SH-SY5Y (cell line): ENCODE data around the gene NSRP1.

Experiments
- GATA2 ChIP-seq: IDR thresholded peaks from 2 replicates; pipeline ENCODE4 v1.6.1; 2011; ENCODE audit warnings: mild to moderate bottlenecking, low read depth, low read length
- GATA3 ChIP-seq: IDR thresholded peaks from 2 replicates; pipeline ENCODE4 v1.6.1; 2011; ENCODE audit warnings: low read depth, mild to moderate bottlenecking, low read length, moderate library complexity

NSRP1 gene

GRCh38 chr17:30191072-30191471, 74.5 kb downstream of the NSRP1 start:
- no peak for TF ChIP-seq GATA3
- TF ChIP-seq GATA2 = no peak

GRCh38 chr17:30196504-30196903, 79.9 kb downstream of the NSRP1 start:
- TF ChIP-seq GATA3 = no peak
- no peak for TF ChIP-seq GATA2

GRCh38 chr17:30197416-30197815, 80.8 kb downstream of the NSRP1 start:
- no peak for TF ChIP-seq GATA3
- TF ChIP-seq GATA2 = no peak

GRCh38 chr17:30199600-30199999, 83.0 kb downstream of the NSRP1 start:
- TF ChIP-seq GATA2 (no peak), GATA3 (no peak)

- no peak for TF ChIP-seq GATA2
- no peak for TF ChIP-seq GATA3
Observed at GRCh38 chr17:30200106-30200505, 83.5 kb downstream of the NSRP1 start.

- TF ChIP-seq GATA2 (no peak), GATA3 (no peak)
Observed at GRCh38 chr17:30203471-30203981, 86.9 kb downstream of the NSRP1 start.

- TF ChIP-seq GATA2 = no peak
- no peak for TF ChIP-seq GATA3
Observed at GRCh38 chr17:30207655-30208054, 91.0 kb downstream of the NSRP1 start.

- TF ChIP-seq GATA3 = no peak
- TF ChIP-seq GATA2 = no peak
Observed at GRCh38 chr17:30208214-30208613, 91.6 kb downstream of the NSRP1 start.

GRCh38 chr17:30209930-30210329, 93.3 kb downstream of the NSRP1 start:
- TF ChIP-seq GATA3 (no peak), GATA2 (no peak)

GRCh38 chr17:30210366-30210765, 93.8 kb downstream of the NSRP1 start:
- no peak for TF ChIP-seq GATA2
- TF ChIP-seq GATA3 = no peak

- TF ChIP-seq GATA2 (no peak), GATA3 (no peak)
Observed at GRCh38 chr17:30210901-30211300, 94.3 kb downstream of the NSRP1 start.

GRCh38 chr17:30211371-30211770, 94.8 kb downstream of the NSRP1 start:
- TF ChIP-seq GATA2 = no peak
- no peak for TF ChIP-seq GATA3

- TF ChIP-seq GATA3 (no peak), GATA2 (no peak)
Observed at GRCh38 chr17:30212750-30213149, 96.1 kb downstream of the NSRP1 start.

GRCh38 chr17:30217054-30217453, 100.4 kb downstream of the NSRP1 start:
- no peak for TF ChIP-seq GATA2
- TF ChIP-seq GATA3 = no peak

GRCh38 chr17:30217746-30218245, 101.2 kb downstream of the NSRP1 start:
- TF ChIP-seq GATA3 (no peak), GATA2 (no peak)

GRCh38 chr17:30218799-30219198, 102.2 kb downstream of the NSRP1 start:
- TF ChIP-seq GATA2 (no peak), GATA3 (no peak)
